ENCODE measurements around the gene NDE1. TPM values are rescaled to one million over a fixed set of nuclear protein-coding genes. Genes with fewer than 3 reads are reported as not detected.

Gene NDE1
- total RNA-seq, 1 donor from 2014 or later: 48.2 TPM

- peaks cover 37% of the 10 kb centered on the region for H3K27me3 Mint-ChIP-seq (ENCODE audit: low read depth)
- H3K4me1 Mint-ChIP-seq: no peaks in the 10 kb centered on the region
- no peak for TF ChIP-seq CTCF (IDR thresholded peaks at IDR 0.05; ENCODE audit: unreplicated experiment)
- no peak for DNase-seq (ENCODE audit: low spot score in 2 of 2, unreplicated experiment in 2 of 2)
- H3K27ac Mint-ChIP-seq: no peak overlapping the region
- no peak overlapping the region for H3K4me3 Mint-ChIP-seq
- H3K9me3 Mint-ChIP-seq: no peaks in the 10 kb centered on the region
- no peaks in the 10 kb centered on the region for H3K36me3 Mint-ChIP-seq
These were observed 109.0 kb downstream of the NDE1 start for GRCh38 chr16:15759070-15759469.

DNA sequence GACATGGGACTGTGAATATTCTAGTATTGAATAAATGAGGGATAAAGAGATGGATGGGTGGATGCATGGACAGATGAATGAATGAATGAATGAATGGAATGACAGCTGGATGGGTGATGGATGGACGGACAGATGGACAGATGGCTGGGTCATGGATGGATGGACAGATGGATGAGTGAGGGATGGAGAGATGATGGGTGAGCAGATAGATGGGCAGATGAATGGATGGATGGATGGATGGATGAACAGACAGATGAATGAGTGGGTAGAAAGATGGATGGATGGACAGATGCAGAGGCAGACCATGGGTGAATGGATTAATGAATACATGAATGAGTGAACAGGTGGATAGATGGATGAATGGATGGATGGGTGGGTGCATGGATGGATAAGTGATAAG is 110.1 kb downstream of the NDE1 start:
- no peak for TF ChIP-seq CTCF (IDR thresholded peaks at IDR 0.05; ENCODE audit: unreplicated experiment)
- Mint-ChIP-seq H3K36me3 (no peaks in the 10 kb centered on the region), H3K9me3 (no peaks in the 10 kb centered on the region), H3K4me3 (no peak overlapping the region), H3K27ac (no peak overlapping the region), H3K4me1 (no peaks in the 10 kb centered on the region), H3K27me3 (ENCODE audit: low read depth) (peaks cover 45% of the 10 kb centered on the region)
- no peak for DNase-seq (ENCODE audit: low spot score in 2 of 2, unreplicated experiment in 2 of 2)

DNA sequence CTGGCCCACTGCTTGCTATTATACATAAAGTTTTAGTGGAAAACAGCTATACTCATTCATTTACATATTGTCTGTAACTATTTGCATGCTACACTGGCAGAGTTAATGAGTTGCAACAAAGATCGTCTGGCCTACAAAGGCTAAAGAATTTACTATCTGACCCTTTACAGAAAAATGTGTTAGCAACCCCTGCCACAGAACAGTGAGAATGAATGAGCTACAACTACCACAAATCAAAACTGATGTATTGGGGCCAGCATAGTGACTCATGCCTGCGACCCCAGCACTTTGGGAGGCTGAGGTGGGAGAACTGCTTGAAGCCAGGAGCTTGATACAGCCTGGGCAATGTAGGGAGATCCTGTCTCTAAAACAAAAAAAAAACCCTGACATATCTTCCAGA is 114.1 kb downstream of the NDE1 start:
- no peak overlapping the region for H3K27ac Mint-ChIP-seq
- no peak overlapping the region for H3K4me3 Mint-ChIP-seq
- peaks cover 34% of the 10 kb centered on the region for H3K27me3 Mint-ChIP-seq (ENCODE audit: low read depth)
- no peak for TF ChIP-seq CTCF (IDR thresholded peaks at IDR 0.05; ENCODE audit: unreplicated experiment)
- no peaks in the 10 kb centered on the region for H3K36me3 Mint-ChIP-seq
- H3K9me3 Mint-ChIP-seq: no peaks in the 10 kb centered on the region
- DNase-seq (ENCODE audit: low spot score in 2 of 2, unreplicated experiment in 2 of 2): no peak
- no peaks in the 10 kb centered on the region for H3K4me1 Mint-ChIP-seq

DNA sequence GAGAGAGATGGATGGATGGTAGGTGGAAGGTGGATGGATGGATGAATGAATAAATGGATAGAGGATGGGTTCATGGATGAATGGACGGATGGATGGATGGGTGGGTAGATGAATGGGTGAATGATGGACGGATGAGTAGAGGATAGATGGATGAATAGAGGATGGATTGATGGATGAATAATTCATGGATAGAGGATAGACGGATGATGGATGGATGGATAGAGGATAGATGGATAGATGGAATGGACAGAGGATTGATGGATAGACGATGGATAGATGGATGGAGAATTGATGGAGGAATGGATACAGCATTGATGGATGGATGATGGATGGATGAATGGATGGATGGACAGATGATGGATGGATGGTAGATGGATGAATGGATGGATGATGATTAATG is 115.1 kb downstream of the NDE1 start:
- Mint-ChIP-seq H3K4me1 (no peaks in the 10 kb centered on the region), H3K9me3 (no peaks in the 10 kb centered on the region), H3K27me3 (ENCODE audit: low read depth) (peaks cover 32% of the 10 kb centered on the region), H3K4me3 (no peak overlapping the region), H3K27ac (no peak overlapping the region), H3K36me3 (no peaks in the 10 kb centered on the region)
- DNase-seq (ENCODE audit: low spot score in 2 of 2, unreplicated experiment in 2 of 2): no peak
- TF ChIP-seq CTCF (IDR thresholded peaks at IDR 0.05; ENCODE audit: unreplicated experiment): no peak

GRCh38 chr16:15765880-15766279 is 115.8 kb downstream of the NDE1 start:
- Mint-ChIP-seq H3K9me3 (no peaks in the 10 kb centered on the region), H3K36me3 (no peaks in the 10 kb centered on the region), H3K27me3 (ENCODE audit: low read depth) (peaks cover 33% of the 10 kb centered on the region), H3K4me3 (no peak overlapping the region), H3K27ac (no peak overlapping the region), H3K4me1 (no peaks in the 10 kb centered on the region)
- TF ChIP-seq CTCF (IDR thresholded peaks at IDR 0.05; ENCODE audit: unreplicated experiment): peak; percentile 20
- DNase-seq (ENCODE audit: low spot score in 2 of 2, unreplicated experiment in 2 of 2): no peak

- DNase-seq (ENCODE audit: low spot score in 2 of 2, unreplicated experiment in 2 of 2): no peak
- no peaks in the 10 kb centered on the region for H3K9me3 Mint-ChIP-seq
- no peak overlapping the region for H3K27ac Mint-ChIP-seq
- no peaks in the 10 kb centered on the region for H3K36me3 Mint-ChIP-seq
- TF ChIP-seq CTCF (IDR thresholded peaks at IDR 0.05; ENCODE audit: unreplicated experiment): no peak
- no peak overlapping the region for H3K4me3 Mint-ChIP-seq
- no peaks in the 10 kb centered on the region for H3K4me1 Mint-ChIP-seq
- H3K27me3 Mint-ChIP-seq (ENCODE audit: low read depth): peaks cover 37% of the 10 kb centered on the region
These were observed 116.9 kb downstream of the NDE1 start for GRCh38 chr16:15766918-15767317.
